HUDEP-2 (cell line): ENCODE data around the gene PHACTR1.

Experiments
- DNase-seq, 76 experiments: peaks; one replicate each; lab custom pipeline; 2025; ENCODE audit not compliant: unreplicated experiment in 76 of 76; lab: John Stamatoyannopoulos, UW

PHACTR1 gene

GRCh38 chr6:12974551-12974950 lies 258.0 kb downstream of the PHACTR1 start:
- no peak for DNase-seq

GRCh38 chr6:12976366-12976765 lies 259.8 kb downstream of the PHACTR1 start:
- no peak for DNase-seq

- DNase-seq, result no peak
These were observed 260.6 kb downstream of the PHACTR1 start for GRCh38 chr6:12977206-12977605.

- no peak for DNase-seq
These were observed 261.2 kb downstream of the PHACTR1 start for GRCh38 chr6:12977806-12978205.

GRCh38 chr6:12980741-12981140 lies 264.2 kb downstream of the PHACTR1 start:
- no peak for DNase-seq

GRCh38 chr6:12984776-12985175 lies 268.2 kb downstream of the PHACTR1 start:
- DNase-seq, result no peak

GRCh38 chr6:12987783-12988182 lies 271.2 kb downstream of the PHACTR1 start:
- no peak for DNase-seq

GRCh38 chr6:12990162-12990561 lies 273.6 kb downstream of the PHACTR1 start:
- DNase-seq, result no peak

GRCh38 chr6:12991435-12991834 lies 274.9 kb downstream of the PHACTR1 start:
- no peak for DNase-seq

GRCh38 chr6:12992770-12993169 lies 276.2 kb downstream of the PHACTR1 start:
- DNase-seq, result no peak

- DNase-seq, result no peak
These were observed 276.8 kb downstream of the PHACTR1 start for GRCh38 chr6:12993283-12993898.

GRCh38 chr6:12995419-12995818 lies 278.9 kb downstream of the PHACTR1 start:
- no peak for DNase-seq

GRCh38 chr6:13000537-13000936 lies 284.0 kb downstream of the PHACTR1 start:
- no peak for DNase-seq

GRCh38 chr6:13001927-13002326 lies 285.4 kb downstream of the PHACTR1 start:
- DNase-seq, result no peak

- no peak for DNase-seq
These were observed 288.0 kb downstream of the PHACTR1 start for GRCh38 chr6:13004601-13005000.

- DNase-seq, result no peak
These were observed 289.4 kb downstream of the PHACTR1 start for GRCh38 chr6:13005994-13006393.

- DNase-seq, result peak in 70 of 76 experiments; percentile 8 to 91 (median 59)
These were observed 290.2 kb downstream of the PHACTR1 start for GRCh38 chr6:13006578-13007300.

GRCh38 chr6:13007744-13008143 lies 291.2 kb downstream of the PHACTR1 start:
- no peak for DNase-seq

- no peak for DNase-seq
These were observed 292.5 kb downstream of the PHACTR1 start for GRCh38 chr6:13009031-13009430.

GRCh38 chr6:13009461-13009860 lies 292.9 kb downstream of the PHACTR1 start:
- DNase-seq, result no peak

- no peak for DNase-seq
These were observed 295.1 kb downstream of the PHACTR1 start for GRCh38 chr6:13011612-13012146.

GRCh38 chr6:13012296-13012695 lies 295.7 kb downstream of the PHACTR1 start:
- DNase-seq, result no peak
